Measurements from ENCODE around the gene OR10D3.
"Not testable (repeated sequence)": the region's sequence is repeated elsewhere in the genome, so short reads cannot be mapped to it uniquely, and the experiment has no call there.

Gene OR10D3

GRCh38 chr11:124219126-124219525 lies 36.0 kb downstream of the OR10D3 start:
- DNase-seq (ENCODE audit: low read depth), result no peak
- Histone ChIP-seq H3K9me3 (ENCODE audit: control insufficient read depth, low read length) (no peaks in the 10 kb centered on the region), H3K9ac (ENCODE audit: low read length) (no peak overlapping the region), H3K4me3 (ENCODE audit: low read length) (no peak overlapping the region), H3K4me1 (ENCODE audit: control insufficient read depth, insufficient read depth, low read length) (peaks cover 5% of the 10 kb centered on the region), H3K27me3 (replicated peaks; ENCODE audit: control insufficient read depth, insufficient read depth, low read length) (no peaks in the 10 kb centered on the region), H3K36me3 (ENCODE audit: control insufficient read depth, insufficient read depth, low read length, severe bottlenecking) (no peaks in the 10 kb centered on the region)

DNA sequence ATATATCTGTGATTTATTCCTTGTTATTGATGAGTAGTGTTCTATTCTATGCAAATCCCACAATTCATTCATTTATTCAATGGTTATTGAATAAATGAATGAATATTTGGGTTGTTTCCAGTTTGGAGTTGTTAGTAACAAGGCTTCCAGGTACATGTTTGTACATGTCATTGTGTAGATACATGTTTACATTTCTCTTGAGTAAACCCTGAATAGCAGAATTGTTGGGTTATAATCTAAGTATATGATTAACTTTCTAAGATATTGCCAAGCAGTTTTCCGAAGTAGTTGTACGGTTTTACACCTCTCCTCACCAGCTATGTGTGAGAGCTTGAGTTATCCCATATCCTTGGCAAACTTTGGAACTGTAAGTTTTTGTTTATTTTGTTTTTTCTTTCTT lies 39.3 kb downstream of the OR10D3 start:
- Histone ChIP-seq H3K27me3 (replicated peaks; ENCODE audit: control insufficient read depth, insufficient read depth, low read length) (no peaks in the 10 kb centered on the region), H3K9ac (ENCODE audit: low read length) (no peak overlapping the region), H3K36me3 (ENCODE audit: control insufficient read depth, insufficient read depth, low read length, severe bottlenecking) (no peaks in the 10 kb centered on the region), H3K9me3 (ENCODE audit: control insufficient read depth, low read length) (no peaks in the 10 kb centered on the region), H3K4me3 (ENCODE audit: low read length) (no peak overlapping the region), H3K4me1 (ENCODE audit: control insufficient read depth, insufficient read depth, low read length) (peaks cover 5% of the 10 kb centered on the region)
- DNase-seq (ENCODE audit: low read depth), result no peak

DNA sequence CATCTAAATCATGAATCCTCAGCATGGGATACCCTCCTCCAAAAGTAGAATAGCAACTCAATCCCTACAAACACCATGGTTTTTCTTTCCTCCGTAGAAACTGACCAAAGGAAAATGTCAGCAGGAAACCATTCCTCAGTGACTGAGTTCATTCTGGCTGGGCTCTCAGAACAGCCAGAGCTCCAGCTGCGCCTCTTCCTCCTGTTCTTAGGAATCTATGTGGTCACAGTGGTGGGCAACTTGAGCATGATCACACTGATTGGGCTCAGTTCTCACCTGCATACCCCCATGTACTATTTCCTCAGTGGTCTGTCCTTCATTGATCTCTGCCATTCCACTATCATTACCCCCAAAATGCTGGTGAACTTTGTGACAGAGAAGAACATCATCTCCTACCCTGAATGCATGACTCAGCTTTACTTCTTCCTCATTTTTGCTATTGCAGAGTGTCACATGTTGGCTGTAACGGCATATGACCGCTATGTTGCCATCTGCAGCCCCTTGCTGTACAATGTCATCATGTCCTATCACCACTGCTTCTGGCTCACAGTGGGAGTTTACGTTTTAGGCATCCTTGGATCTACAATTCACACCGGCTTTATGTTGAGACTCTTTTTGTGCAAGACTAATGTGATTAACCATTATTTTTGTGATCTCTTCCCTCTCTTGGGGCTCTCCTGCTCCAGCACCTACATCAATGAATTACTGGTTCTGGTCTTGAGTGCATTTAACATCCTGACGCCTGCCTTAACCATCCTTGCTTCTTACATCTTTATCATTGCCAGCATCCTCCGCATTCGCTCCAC lies 41.7 kb downstream of the OR10D3 start:
- not testable (repeated sequence) for H3K4me3 ChIP-seq (ENCODE audit: low read length); H3K36me3 ChIP-seq (ENCODE audit: control insufficient read depth, insufficient read depth, low read length, severe bottlenecking); H3K9me3 ChIP-seq (ENCODE audit: control insufficient read depth, low read length); H3K4me1 ChIP-seq (ENCODE audit: control insufficient read depth, insufficient read depth, low read length); DNase-seq (ENCODE audit: low read depth); H3K27me3 ChIP-seq (replicated peaks; ENCODE audit: control insufficient read depth, insufficient read depth, low read length); H3K9ac ChIP-seq (ENCODE audit: low read length)

DNA sequence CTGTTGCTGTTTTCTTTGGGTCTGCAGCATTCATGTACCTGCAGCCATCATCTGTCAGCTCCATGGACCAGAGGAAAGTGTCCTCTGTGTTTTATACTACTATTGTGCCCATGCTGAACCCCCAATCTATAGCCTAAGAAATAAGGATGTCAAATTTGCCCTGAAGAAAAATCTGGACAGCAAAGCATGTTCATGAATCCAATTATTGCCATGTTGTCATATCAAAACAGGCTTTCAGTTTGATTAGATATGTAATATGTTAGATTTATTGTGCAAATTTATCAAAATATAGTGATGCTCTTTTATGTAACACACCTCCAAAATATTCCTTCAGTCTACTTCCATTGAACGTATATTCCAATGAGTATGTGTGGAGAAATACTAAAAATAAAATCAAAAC lies 42.3 kb downstream of the OR10D3 start:
- peaks cover 3% of the 10 kb centered on the region for H3K4me1 ChIP-seq (ENCODE audit: control insufficient read depth, insufficient read depth, low read length)
- no peak overlapping the region for H3K9ac ChIP-seq (ENCODE audit: low read length)
- H3K4me3 ChIP-seq (ENCODE audit: low read length), result no peak overlapping the region
- no peaks in the 10 kb centered on the region for H3K27me3 ChIP-seq (replicated peaks; ENCODE audit: control insufficient read depth, insufficient read depth, low read length)
- no peak for DNase-seq (ENCODE audit: low read depth)
- H3K9me3 ChIP-seq (ENCODE audit: control insufficient read depth, low read length), result no peaks in the 10 kb centered on the region
- H3K36me3 ChIP-seq (ENCODE audit: control insufficient read depth, insufficient read depth, low read length, severe bottlenecking), result no peaks in the 10 kb centered on the region

- H3K4me3 ChIP-seq (ENCODE audit: low read length), result no peak overlapping the region
- H3K9ac ChIP-seq (ENCODE audit: low read length), result no peak overlapping the region
- no peaks in the 10 kb centered on the region for H3K27me3 ChIP-seq (replicated peaks; ENCODE audit: control insufficient read depth, insufficient read depth, low read length)
- no peaks in the 10 kb centered on the region for H3K9me3 ChIP-seq (ENCODE audit: control insufficient read depth, low read length)
- no peaks in the 10 kb centered on the region for H3K4me1 ChIP-seq (ENCODE audit: control insufficient read depth, insufficient read depth, low read length)
- no peaks in the 10 kb centered on the region for H3K36me3 ChIP-seq (ENCODE audit: control insufficient read depth, insufficient read depth, low read length, severe bottlenecking)
- DNase-seq (ENCODE audit: low read depth), result no peak
These were observed 50.2 kb downstream of the OR10D3 start for GRCh38 chr11:124233376-124233775.

Data from adipocyte (in vitro differentiated cells).